Brain microvascular endothelial cell (primary cell): ENCODE results near the gene PEX6.

Source experiments
- DNase-seq: peaks from one replicate; pipeline ENCODE4 v3.0.0-alpha.2; 2020
- H3K27ac ChIP-seq: fragments of 250-450 bp; sonication (Bioruptor Pico); 2 replicates; pipeline ENCODE4 v1.5.1; 2020; ENCODE audit warnings: mild to moderate bottlenecking, moderate library complexity
- H3K27me3 ChIP-seq: fragments of 250-450 bp; sonication (Bioruptor Pico); replicated peaks from 2 replicates; pipeline ENCODE4 v1.5.1; 2020; ENCODE audit warnings: mild to moderate bottlenecking
- H3K36me3 ChIP-seq: fragments of 250-450 bp; sonication (Bioruptor Pico); replicated peaks from 2 replicates; pipeline ENCODE4 v1.5.1; 2020; ENCODE audit warnings: mild to moderate bottlenecking
- H3K4me3 ChIP-seq: 2 replicates; pipeline ENCODE4 v1.5.1; 2011; ENCODE audit warnings: low read depth, mild to moderate bottlenecking, control low read depth, low read length, moderate library complexity
- in situ Hi-C: cut with HindIII; loops from 2 replicates; pipeline ENCODE4 v1.10.0; 2017; ENCODE audit warnings: low sequenced_read_pairs, low pct_ligation_motif_present
- TF ChIP-seq, protein P1 (sequence below): IDR thresholded peaks from 2 replicates; pipeline ENCODE4 v1.5.1; 2011; ENCODE audit warnings: low read depth, mild to moderate bottlenecking, moderate library complexity, low read length, control low read depth, inconsistent platforms; ENCODE audit errors: missing control alignments

Gene PEX6

DNA sequence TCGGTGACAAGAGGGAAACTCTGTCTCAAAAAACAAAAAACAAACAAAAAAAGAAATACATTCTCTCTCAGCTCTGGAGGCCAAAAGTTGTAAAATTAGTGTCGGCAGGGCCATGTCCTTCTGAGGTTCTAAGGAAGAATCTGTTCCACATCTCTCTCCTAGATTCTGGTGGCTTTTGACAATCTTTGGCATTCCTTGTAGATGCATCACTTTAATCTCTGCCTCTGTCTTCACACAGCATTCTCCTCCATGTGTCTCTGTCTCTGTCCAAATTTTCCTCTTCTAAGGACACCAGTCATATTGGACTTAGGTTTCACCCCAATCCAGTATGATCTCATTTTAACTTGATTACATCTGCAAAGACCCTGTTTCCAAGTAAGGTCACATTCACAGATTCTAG, 14.5 kb upstream of the PEX6 start:
- no peak overlapping the region for H3K27ac ChIP-seq
- no peak overlapping the region for H3K4me3 ChIP-seq
- TF ChIP-seq, protein P1, sequence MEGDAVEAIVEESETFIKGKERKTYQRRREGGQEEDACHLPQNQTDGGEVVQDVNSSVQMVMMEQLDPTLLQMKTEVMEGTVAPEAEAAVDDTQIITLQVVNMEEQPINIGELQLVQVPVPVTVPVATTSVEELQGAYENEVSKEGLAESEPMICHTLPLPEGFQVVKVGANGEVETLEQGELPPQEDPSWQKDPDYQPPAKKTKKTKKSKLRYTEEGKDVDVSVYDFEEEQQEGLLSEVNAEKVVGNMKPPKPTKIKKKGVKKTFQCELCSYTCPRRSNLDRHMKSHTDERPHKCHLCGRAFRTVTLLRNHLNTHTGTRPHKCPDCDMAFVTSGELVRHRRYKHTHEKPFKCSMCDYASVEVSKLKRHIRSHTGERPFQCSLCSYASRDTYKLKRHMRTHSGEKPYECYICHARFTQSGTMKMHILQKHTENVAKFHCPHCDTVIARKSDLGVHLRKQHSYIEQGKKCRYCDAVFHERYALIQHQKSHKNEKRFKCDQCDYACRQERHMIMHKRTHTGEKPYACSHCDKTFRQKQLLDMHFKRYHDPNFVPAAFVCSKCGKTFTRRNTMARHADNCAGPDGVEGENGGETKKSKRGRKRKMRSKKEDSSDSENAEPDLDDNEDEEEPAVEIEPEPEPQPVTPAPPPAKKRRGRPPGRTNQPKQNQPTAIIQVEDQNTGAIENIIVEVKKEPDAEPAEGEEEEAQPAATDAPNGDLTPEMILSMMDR: no peak
- H3K36me3 ChIP-seq: peaks cover 16% of the 10 kb centered on the region
- in situ Hi-C loops: no loop called here
- H3K27me3 ChIP-seq: no peaks in the 10 kb centered on the region
- no peak for DNase-seq

DNA sequence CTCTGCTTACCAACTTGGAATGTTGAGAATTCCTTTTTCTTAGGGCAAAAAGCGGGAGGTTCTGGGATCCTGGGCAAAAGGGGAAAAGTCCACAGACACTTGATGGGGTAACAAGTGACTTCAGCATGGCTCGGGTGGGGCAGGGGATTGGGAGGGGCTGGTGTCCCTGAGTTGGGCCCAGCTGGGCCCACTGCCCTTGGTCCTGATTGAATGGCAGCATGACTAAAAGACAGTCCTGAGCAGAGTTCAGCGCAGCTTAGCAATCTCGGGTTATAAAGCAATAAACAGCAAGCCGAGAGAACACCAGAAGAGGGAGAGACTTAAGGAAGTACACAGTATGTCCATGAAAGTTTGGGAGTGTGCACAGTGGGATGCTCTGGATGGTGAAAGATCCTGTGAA, 10.9 kb upstream of the PEX6 start:
- Histone ChIP-seq H3K27me3 (no peaks in the 10 kb centered on the region), H3K4me3 (no peak overlapping the region), H3K36me3 (peaks cover 16% of the 10 kb centered on the region), H3K27ac (no peak overlapping the region)
- TF ChIP-seq, protein P1: no peak
- DNase-seq: no peak
- in situ Hi-C loops: no loop called here

DNA sequence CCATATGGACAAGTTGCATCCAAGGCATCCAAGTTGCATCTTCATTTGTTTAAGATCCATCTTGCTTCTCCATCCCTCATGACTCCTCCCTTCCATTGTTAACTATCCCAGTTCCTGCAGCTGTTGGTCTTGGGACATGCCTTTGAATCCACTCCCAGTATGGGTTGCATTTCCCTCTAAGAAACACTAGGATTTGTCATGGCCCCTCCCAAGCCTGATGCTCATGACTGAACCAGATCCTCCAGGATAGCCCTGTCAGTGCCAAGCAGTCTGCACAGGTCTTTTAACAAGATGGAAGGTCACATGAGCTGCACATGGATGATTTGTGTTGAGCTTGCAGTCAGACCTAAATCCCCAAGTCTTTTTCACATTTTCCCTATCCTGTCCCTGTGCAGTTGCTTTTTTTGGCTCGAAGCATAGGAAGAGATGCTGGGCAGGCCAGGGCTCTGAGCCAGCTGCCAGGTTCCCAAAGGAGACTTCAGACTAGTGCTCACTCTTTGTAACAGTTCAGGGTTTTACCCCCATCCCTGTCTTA, 9.6 kb upstream of the PEX6 start:
- TF ChIP-seq, protein P1: no peak
- H3K4me3 ChIP-seq: no peak overlapping the region
- H3K27ac ChIP-seq: no peak overlapping the region
- H3K36me3 ChIP-seq: peaks cover 16% of the 10 kb centered on the region
- in situ Hi-C loops: no loop called here
- DNase-seq: no peak
- no peaks in the 10 kb centered on the region for H3K27me3 ChIP-seq

DNA sequence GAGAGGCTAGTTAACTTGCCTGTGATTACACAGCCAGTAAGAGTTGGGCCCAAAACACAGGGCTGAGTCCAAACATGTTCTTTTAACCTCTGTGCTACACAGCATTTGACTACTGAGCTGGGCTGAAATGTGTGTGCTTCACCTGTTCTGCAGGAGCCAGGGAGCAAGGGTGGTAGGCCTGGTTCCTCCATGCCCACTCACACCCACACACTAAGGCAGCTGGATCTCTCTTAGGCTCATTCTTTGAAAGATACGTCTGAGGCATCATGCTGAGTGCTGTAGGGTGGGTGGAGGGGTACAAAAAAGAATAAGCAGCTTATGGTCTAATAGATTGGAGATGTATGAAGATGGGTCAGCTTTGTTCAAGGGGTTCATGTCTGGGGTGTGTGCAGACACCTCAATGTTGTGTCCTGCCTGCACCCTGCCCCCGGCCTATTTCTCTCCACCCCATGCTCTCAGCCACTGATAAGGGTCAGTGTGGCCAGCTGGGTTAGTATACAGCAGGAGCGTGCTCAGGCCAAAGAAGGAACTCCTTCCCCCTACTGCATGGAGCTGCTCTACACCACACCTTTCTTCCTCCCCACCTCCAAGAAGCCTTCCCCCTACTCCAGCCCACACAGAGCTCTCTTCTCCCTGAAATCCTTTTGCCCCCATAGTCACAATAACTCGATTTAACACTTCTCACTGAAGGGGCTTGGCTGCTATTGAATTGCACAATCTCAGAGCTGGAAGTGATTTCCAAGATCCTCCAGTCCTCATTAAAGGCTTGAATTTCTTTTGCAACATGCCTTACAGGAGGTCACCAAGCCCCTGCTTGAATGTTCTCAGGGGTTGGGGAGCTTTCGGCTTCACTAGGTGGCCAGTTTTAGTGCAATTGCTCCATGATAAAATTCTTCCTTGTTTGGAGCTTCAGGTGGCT, 8.8 kb upstream of the PEX6 start:
- Histone ChIP-seq H3K36me3 (peaks cover 16% of the 10 kb centered on the region), H3K27me3 (no peaks in the 10 kb centered on the region), H3K27ac (no peak overlapping the region), H3K4me3 (no peak overlapping the region)
- DNase-seq: no peak
- in situ Hi-C loops: no loop called here
- TF ChIP-seq, protein P1: no peak

DNA sequence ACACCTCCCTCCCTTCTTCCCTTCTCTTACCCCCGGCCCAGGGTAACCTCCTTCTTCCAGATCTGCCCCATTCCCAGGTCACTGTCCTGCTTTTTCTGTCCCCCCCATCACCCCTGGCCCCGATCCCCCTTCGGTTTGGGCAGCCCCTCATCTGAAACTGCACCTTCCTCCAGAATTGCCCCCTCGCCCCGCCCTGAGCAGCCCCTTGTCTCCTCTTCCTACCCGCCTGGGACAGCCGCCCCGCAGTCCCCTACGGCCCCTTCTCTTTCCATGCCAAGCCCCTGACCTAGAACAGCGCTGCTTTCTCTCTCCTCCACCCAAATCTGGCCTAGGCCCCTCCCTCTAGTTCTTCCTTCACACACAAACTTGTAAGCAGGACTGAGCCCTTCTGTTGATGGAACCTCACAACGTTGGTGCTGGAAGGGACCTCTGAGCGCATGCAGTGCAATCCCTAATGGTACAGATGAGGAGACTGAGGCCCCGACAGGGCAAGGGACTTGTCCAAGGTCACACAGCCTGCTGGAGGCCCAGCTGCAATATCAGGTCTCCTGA, 6.0 kb upstream of the PEX6 start:
- DNase-seq: no peak
- in situ Hi-C loops: no loop called here
- no peaks in the 10 kb centered on the region for H3K27me3 ChIP-seq
- peak overlapping the region; percentile 81 for H3K4me3 ChIP-seq
- peaks cover 2% of the 10 kb centered on the region for H3K36me3 ChIP-seq
- TF ChIP-seq, protein P1: no peak
- H3K27ac ChIP-seq: no peak overlapping the region
